WERI-Rb-1 (cell line): ENCODE results near the gene NPS.

Experiments used
- DNase-seq: peaks from one replicate; pipeline ENCODE4 v3.0.0-alpha.2; 2020
- H3K27ac ChIP-seq: fragments of 250-450 bp; sonication (Bioruptor Pico); 2 replicates; pipeline ENCODE4 v1.5.1; 2020; ENCODE audit warnings: mild to moderate bottlenecking, moderate library complexity
- H3K27me3 ChIP-seq: fragments of 250-450 bp; sonication (Bioruptor Pico); 2 replicates; pipeline ENCODE4 v1.5.1; 2021; ENCODE audit warnings: mild to moderate bottlenecking, low read depth, moderate library complexity; ENCODE audit not compliant: insufficient read depth, severe bottlenecking
- H3K36me3 ChIP-seq: fragments of 250-450 bp; sonication (Bioruptor Pico); 2 replicates; pipeline ENCODE4 v1.5.1; 2020; ENCODE audit warnings: mild to moderate bottlenecking, moderate library complexity
- H3K4me3 ChIP-seq: 2 replicates; pipeline ENCODE4 v1.5.1; 2011; ENCODE audit warnings: low read depth, mild to moderate bottlenecking, control low read depth, low read length
- H3K9me3 ChIP-seq: fragments of 250-450 bp; sonication (Bioruptor Pico); 2 replicates; pipeline ENCODE4 v1.5.1; 2021; ENCODE audit warnings: mild to moderate bottlenecking, moderate library complexity; ENCODE audit not compliant: severe bottlenecking
- TF ChIP-seq, protein P1 (sequence below): IDR thresholded peaks from 2 replicates; pipeline ENCODE4 v1.5.1; 2011; ENCODE audit warnings: low read depth, mild to moderate bottlenecking, control low read depth, inconsistent platforms, low read length

NPS gene

GRCh38 chr10:127537924-127538323 is 11.2 kb upstream of the NPS start:
- TF ChIP-seq, protein P1, sequence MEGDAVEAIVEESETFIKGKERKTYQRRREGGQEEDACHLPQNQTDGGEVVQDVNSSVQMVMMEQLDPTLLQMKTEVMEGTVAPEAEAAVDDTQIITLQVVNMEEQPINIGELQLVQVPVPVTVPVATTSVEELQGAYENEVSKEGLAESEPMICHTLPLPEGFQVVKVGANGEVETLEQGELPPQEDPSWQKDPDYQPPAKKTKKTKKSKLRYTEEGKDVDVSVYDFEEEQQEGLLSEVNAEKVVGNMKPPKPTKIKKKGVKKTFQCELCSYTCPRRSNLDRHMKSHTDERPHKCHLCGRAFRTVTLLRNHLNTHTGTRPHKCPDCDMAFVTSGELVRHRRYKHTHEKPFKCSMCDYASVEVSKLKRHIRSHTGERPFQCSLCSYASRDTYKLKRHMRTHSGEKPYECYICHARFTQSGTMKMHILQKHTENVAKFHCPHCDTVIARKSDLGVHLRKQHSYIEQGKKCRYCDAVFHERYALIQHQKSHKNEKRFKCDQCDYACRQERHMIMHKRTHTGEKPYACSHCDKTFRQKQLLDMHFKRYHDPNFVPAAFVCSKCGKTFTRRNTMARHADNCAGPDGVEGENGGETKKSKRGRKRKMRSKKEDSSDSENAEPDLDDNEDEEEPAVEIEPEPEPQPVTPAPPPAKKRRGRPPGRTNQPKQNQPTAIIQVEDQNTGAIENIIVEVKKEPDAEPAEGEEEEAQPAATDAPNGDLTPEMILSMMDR = no peak

DNA sequence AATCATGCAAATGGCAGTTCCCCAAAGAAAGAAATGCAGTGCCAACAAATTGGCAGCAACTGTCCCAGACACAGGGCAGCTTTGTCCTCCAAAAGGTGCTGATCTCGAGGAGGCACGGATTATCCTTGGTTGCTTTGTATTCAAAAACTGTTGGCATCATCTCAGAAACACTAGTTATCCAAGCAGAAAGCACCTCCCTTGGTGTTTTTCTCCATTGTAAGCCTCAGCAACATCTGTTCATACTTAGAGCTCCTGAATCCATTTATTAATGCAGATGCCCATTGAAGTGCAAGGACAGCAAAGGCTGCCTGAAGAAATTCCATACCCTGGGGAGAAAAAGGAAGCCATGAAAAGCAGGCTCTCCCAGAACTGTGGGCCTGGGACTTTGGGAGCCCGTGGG is 1.1 kb upstream of the NPS start:
- H3K9me3 ChIP-seq = no peaks in the 10 kb centered on the region
- no peaks in the 10 kb centered on the region for H3K27me3 ChIP-seq
- H3K36me3 ChIP-seq = no peaks in the 10 kb centered on the region
- no peak overlapping the region for H3K4me3 ChIP-seq
- TF ChIP-seq, protein P1 = no peak
- H3K27ac ChIP-seq = no peak overlapping the region
- no peak for DNase-seq

More at GRCh38 chr10:127537924-127538323, 11.2 kb upstream of the NPS start:
- DNase-seq = no peak
- Histone ChIP-seq H3K9me3 (no peaks in the 10 kb centered on the region), H3K27me3 (no peaks in the 10 kb centered on the region), H3K36me3 (no peaks in the 10 kb centered on the region), H3K27ac (no peak overlapping the region), H3K4me3 (no peak overlapping the region)

DNA sequence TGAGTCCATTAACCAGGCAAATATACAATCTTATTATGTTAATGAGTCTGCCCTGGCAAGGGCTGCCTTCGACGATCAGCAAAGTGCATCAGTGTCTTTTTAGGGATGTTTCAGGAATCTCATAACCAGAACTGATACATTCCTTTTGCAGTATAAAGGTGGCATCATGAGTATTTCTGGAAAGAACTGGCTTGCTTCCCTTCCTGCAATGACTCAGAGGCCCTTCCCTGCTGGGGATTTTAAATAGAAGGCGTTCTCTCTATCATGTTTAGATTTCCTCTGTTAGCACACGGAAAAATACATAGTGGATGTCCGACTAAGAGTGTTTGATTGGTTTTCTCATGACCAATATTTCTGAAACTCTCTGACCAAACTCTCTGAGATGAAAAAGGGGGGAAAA is 1.8 kb downstream of the NPS start:
- DNase-seq = no peak
- Histone ChIP-seq H3K27me3 (no peaks in the 10 kb centered on the region), H3K36me3 (no peaks in the 10 kb centered on the region), H3K9me3 (no peaks in the 10 kb centered on the region), H3K4me3 (no peak overlapping the region), H3K27ac (no peak overlapping the region)
- TF ChIP-seq, protein P1 = no peak

GRCh38 chr10:127552446-127552845 is 3.3 kb downstream of the NPS start:
- H3K27ac ChIP-seq = no peak overlapping the region
- H3K36me3 ChIP-seq = no peaks in the 10 kb centered on the region
- no peak for DNase-seq
- H3K9me3 ChIP-seq = no peaks in the 10 kb centered on the region
- TF ChIP-seq, protein P1 = no peak
- H3K27me3 ChIP-seq = no peaks in the 10 kb centered on the region
- no peak overlapping the region for H3K4me3 ChIP-seq

GRCh38 chr10:127553417-127553816 is 4.3 kb downstream of the NPS start:
- TF ChIP-seq, protein P1 = no peak
- Histone ChIP-seq H3K27me3 (no peaks in the 10 kb centered on the region), H3K4me3 (no peak overlapping the region), H3K27ac (no peak overlapping the region), H3K9me3 (no peaks in the 10 kb centered on the region), H3K36me3 (no peaks in the 10 kb centered on the region)
- no peak for DNase-seq

DNA sequence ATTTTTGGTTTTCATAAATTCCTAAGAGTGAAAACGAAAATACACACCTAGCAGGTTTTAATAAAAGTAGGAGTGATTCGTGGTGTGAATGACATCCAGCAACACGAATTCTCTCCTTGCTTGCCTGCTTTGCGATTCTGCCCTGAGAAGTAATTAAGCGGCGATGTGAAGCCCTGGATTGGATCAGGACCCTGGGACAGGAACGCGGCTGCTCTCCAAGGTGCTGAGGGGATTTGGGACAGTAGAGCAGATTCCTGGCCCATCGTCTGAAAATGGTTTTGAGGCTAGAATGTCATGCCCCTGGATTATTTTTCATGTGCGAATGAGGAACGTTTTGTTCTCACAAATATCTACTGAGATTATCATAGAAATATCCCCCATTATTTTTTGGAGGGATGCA is 7.8 kb downstream of the NPS start:
- DNase-seq = no peak
- Histone ChIP-seq H3K27ac (no peak overlapping the region), H3K27me3 (no peaks in the 10 kb centered on the region), H3K36me3 (no peaks in the 10 kb centered on the region), H3K9me3 (no peaks in the 10 kb centered on the region), H3K4me3 (no peak overlapping the region)
- TF ChIP-seq, protein P1 = no peak
